ENCODE data around the gene C10orf71.

The C10orf71 gene

DNA sequence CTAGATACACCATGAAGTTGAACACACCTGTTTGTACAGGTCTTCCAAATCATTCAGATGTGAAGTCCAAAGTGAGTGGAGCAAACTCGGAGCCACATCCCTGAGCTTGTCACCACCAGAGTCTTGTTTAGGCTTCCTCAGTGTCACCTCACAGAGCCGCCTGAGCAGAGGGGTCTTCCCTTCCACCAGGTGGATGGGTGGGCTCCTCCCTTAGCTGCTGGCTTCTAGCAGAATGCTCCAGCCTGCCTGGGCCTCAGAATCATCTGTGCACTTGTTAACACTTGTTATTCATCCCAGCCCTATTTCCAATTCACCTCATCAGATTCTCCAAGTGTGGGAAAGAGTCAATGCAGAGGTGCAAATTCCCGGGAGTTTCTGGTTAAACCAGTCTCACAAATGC, 32.5 kb downstream of the C10orf71 start:
- no peak overlapping the region for H3K27ac ChIP-seq
- peak; percentile 61 for DNase-seq (ENCODE audit: low spot score)
- no peak for TF ChIP-seq CTCF (IDR thresholded peaks at IDR 0.05)
- H3K4me3 ChIP-seq = no peak overlapping the region

- DNase-seq (ENCODE audit: low spot score) = peak; percentile 52
- Histone ChIP-seq H3K27ac (no peak overlapping the region), H3K4me3 (no peak overlapping the region)
- TF ChIP-seq CTCF (IDR thresholded peaks at IDR 0.05) = no peak
Measured at GRCh38 chr10:49332333-49332732, 33.4 kb downstream of the C10orf71 start.

GRCh38 chr10:49332768-49333167, 33.8 kb downstream of the C10orf71 start:
- no peak overlapping the region for H3K4me3 ChIP-seq
- H3K27ac ChIP-seq = no peak overlapping the region
- TF ChIP-seq CTCF (IDR thresholded peaks at IDR 0.05) = no peak
- peak; percentile 53 for DNase-seq (ENCODE audit: low spot score)

- no peak for TF ChIP-seq CTCF (IDR thresholded peaks at IDR 0.05)
- DNase-seq (ENCODE audit: low spot score) = no peak
- no peak overlapping the region for H3K27ac ChIP-seq
- no peak overlapping the region for H3K4me3 ChIP-seq
Measured at GRCh38 chr10:49333192-49333591, 34.2 kb downstream of the C10orf71 start.

DNA sequence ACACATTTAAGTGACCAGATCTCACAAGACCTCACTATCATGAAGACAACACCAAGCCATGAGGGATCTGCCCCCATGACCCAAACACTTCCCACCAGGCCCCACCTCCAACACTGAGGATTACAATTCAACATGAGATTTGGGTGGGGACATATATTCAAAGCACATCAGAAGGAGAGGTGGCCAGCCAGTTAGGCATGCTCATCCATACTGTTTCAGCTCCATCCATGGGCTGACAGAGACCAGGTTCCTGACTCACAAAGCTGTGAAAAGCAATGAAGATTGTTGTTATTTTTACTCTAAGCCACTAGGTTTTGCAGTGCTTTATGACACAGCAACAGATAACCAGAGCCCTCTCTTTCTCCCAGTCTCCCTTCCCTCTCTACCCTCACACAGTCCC, 36.0 kb downstream of the C10orf71 start:
- Histone ChIP-seq H3K4me3 (no peak overlapping the region), H3K27ac (no peak overlapping the region)
- TF ChIP-seq CTCF (IDR thresholded peaks at IDR 0.05) = no peak
- DNase-seq (ENCODE audit: low spot score) = no peak

GRCh38 chr10:49335364-49335972, 36.5 kb downstream of the C10orf71 start:
- no peak for TF ChIP-seq CTCF (IDR thresholded peaks at IDR 0.05)
- Histone ChIP-seq H3K27ac (no peak overlapping the region), H3K4me3 (no peak overlapping the region)
- DNase-seq (ENCODE audit: low spot score) = no peak

GRCh38 chr10:49338604-49339003, 39.6 kb downstream of the C10orf71 start:
- TF ChIP-seq CTCF (IDR thresholded peaks at IDR 0.05) = no peak
- DNase-seq (ENCODE audit: low spot score) = no peak
- H3K4me3 ChIP-seq = no peak overlapping the region

More at GRCh38 chr10:49338604-49339003, 39.6 kb downstream of the C10orf71 start:
- no peak overlapping the region for H3K27ac ChIP-seq

All from coronary artery (tissue), 2 donors.